Epithelial cell of proximal tubule (primary cell): ENCODE data around the gene PPM1J. TPM values are rescaled to one million over a fixed set of nuclear protein-coding genes. Genes with fewer than 3 reads are reported as not detected.
"Not testable (repeated sequence)": the region's sequence is repeated elsewhere in the genome, so short reads cannot be mapped to it uniquely, and the experiment has no call there.

Source experiments
- DNase-seq: peaks from one replicate; pipeline ENCODE4 v3.0.0-alpha.2; 2011; ENCODE audit warnings: low read depth
- H3K4me3 ChIP-seq: 2 replicates; pipeline ENCODE4 v1.5.1; 2011; ENCODE audit warnings: low read depth, mild to moderate bottlenecking, low read length
- CTCF ChIP-seq: conservative IDR thresholded peaks from 2 replicates; pipeline ENCODE4 v1.5.1; 2012; ENCODE audit warnings: low read depth, mild to moderate bottlenecking, low read length
- total RNA-seq: library from RNA; depleted of rRNA; stranded (reverse); fragments of >200 nt; gene quantifications from 2 replicates; pipeline ENCODE4 v1.2.3, GENCODE V29; 2015

The PPM1J gene
- total RNA-seq, 1 donor from 2014 or later: 3.2 TPM

- no peak overlapping the region for H3K4me3 ChIP-seq
- DNase-seq: no peak
- peak; percentile 32 for TF ChIP-seq CTCF
Observed at GRCh38 chr1:112727716-112728115, 12.6 kb upstream of the PPM1J start.

DNA sequence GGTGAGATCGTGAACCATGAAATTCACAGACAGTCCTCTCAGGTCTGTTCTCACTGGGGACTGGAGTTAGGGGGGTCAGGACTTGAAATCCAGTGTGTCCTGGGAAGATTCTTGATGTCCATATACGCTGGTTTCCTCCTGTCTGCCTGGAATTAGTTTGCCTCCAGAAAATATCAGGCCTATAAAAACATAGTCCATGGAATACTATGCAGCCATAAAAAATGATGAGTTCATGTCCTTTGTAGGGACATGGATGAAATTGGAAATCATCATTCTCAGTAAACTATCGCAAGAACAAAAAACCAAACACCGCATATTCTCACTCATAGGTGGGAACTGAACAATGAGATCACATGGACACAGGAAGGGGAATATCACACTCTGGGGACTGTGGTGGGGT, 9.1 kb upstream of the PPM1J start:
- not testable (repeated sequence) for DNase-seq, H3K4me3 ChIP-seq

GRCh38 chr1:112723511-112723839, 8.3 kb upstream of the PPM1J start:
- no peak for DNase-seq
- no peak for TF ChIP-seq CTCF
- no peak overlapping the region for H3K4me3 ChIP-seq

GRCh38 chr1:112722601-112723510, 7.7 kb upstream of the PPM1J start:
- no peak for DNase-seq
- no peak overlapping the region for H3K4me3 ChIP-seq
- no peak for TF ChIP-seq CTCF

- H3K4me3 ChIP-seq: no peak overlapping the region
- no peak for DNase-seq
- TF ChIP-seq CTCF: no peak
Observed at GRCh38 chr1:112721966-112722524, 6.9 kb upstream of the PPM1J start.

DNA sequence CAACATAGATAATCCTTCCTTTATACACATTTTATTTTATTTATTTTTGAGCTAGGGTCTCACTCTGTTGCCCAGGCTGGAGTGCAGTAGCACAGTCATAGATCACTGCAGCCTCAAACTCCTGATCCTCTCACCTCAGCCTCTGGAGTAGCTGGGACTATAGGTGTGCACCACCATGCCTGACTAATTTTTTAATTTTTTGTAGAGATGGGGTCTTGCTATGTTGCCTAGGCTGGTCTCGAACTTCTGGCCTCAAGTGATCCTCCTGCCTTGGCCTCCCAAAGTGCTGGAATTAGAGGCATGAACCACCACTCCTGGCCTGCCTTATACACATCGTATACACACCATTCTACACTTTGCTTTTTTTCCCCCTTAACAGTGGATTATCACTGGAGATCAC, 6.2 kb upstream of the PPM1J start:
- H3K4me3 ChIP-seq, DNase-seq: not testable (repeated sequence)

GRCh38 chr1:112720800-112721199, 5.7 kb upstream of the PPM1J start:
- DNase-seq: no peak
- H3K4me3 ChIP-seq: no peak overlapping the region
- TF ChIP-seq CTCF: no peak

- no peak overlapping the region for H3K4me3 ChIP-seq
- no peak for DNase-seq
- no peak for TF ChIP-seq CTCF
Observed at GRCh38 chr1:112719706-112720105, 4.6 kb upstream of the PPM1J start.
